ENCODE results near the gene SGCD.

- TF ChIP-seq POLR2AphosphoS5 (IDR thresholded peaks at IDR 0.05; ENCODE audit: borderline replicate concordance, low read depth, low read length) (no peak), EZH2 (IDR thresholded peaks at IDR 0.05) (no peak)
These were observed 199.3 kb downstream of the SGCD start for GRCh38 chr5:156526081-156526925.
